Islet precursor cell (in vitro differentiated cells): ENCODE results near the gene PRTFDC1.

Source experiments
- DNase-seq: peaks from one replicate; pipeline ENCODE4 v3.0.0-alpha.2; 2018

PRTFDC1 gene

DNA sequence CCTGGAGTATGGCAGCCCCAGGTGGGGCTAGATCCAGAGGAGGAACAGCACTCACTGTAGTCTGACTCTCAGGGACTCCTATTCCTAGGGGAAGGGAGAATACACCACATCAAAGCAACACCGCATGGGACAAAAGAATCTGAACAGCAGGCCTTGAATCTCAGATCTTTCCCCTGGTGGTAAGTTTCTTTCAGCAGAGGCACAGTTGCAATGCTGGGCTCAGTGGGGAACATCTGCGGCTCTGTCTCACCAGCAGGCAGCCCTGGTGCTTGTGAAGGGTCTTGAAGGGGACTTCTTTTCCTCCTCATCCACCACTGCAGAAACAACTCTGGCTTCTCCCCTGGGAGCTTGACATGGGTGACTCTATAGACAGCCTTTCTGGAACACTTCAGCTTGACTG lies 117.5 kb downstream of the PRTFDC1 start:
- no peak for DNase-seq

DNA sequence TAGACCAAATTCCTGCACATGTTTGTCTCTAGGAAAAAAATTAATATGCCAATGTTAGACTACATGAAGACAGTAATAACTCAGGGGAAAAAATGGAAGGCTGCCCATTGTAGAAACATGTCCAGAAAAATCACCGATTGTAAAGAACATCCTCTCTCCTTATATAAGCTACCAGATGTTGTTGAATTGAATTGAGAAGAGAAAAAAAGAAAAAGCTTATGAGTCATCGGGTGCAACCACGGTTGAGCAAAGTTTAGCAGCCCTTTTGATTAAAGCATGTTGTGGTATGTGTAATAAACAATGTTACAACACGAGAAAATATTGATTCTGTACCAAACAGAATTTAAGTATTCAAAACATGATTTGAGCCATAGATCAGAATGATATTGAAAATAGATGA lies 126.4 kb downstream of the PRTFDC1 start:
- DNase-seq = no peak

DNA sequence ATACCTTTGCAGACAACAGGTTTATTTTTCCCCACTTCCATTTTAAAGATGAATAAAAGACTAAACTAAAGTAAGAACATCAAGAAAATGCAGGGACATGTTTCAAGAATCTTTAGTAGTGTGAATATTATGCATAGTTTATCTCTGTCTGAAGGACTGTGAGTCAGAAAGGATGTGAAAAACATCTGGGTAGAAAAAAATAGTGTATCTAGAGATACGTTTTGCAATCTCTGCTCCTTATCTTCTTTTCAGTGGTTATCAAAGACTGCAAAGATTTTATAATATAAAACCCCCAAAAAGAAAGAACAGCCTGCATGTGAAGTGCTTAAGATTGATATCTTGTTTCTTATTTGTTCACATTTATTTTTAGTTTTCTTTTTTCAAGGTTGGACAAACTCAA lies 126.9 kb downstream of the PRTFDC1 start:
- no peak for DNase-seq

GRCh38 chr10:24824536-24824935 lies 127.9 kb downstream of the PRTFDC1 start:
- no peak for DNase-seq

DNA sequence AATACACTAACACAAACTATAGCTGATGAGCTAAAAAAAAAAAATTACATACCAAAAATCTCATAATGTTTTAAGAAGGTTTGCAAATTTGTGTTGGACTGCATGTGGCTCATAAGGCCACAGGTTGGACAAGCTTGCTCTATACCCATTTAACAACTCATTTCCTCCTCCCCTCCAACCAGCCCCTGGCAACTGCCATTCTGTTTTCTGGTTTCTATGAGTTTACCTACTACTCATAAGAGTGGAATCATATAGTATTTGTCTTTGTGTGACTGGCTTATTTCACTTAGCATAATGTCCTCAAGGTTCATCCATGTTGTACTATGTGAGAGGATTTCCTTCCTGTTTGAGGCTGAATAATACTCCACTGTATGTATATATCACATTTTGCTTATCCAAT lies 128.3 kb downstream of the PRTFDC1 start:
- DNase-seq = no peak

DNA sequence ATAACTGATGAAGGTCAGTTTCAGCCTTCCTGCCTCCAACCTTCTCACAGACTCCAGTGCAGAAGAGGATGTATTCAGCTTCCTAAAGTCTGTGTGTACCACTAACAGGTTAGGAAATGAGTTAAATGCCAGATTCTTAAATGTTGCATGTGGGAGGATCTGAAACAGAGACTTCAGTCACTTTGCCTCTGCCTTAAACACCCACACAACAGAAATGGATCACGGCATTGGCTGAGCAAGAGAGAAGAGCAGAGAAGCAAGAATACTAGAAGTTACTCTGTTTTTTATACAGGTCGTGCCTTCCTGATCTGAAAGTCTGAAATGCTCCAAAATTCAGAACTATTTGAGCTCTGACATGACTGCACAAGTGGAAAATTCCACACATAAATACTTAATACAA lies 129.8 kb downstream of the PRTFDC1 start:
- DNase-seq = no peak

DNA sequence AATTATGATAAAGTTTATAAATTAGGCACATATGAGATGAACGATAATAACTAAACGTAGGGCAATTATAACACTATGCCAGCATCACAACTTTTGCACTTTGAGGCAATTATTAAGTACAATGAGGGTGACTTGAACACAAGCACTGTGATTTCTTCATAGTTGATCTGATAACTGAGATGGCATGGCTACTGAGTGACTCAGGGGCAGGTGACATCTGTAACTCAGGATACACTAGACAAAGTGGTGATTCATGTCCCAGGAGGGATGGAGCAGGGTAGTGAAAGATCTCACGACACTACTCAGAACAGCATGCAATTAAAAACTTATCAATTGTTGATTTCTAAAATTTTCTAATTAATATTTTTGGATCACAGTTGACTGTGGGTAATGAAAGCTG lies 130.4 kb downstream of the PRTFDC1 start:
- DNase-seq = peak; percentile 63

GRCh38 chr10:24816868-24817396 lies 135.5 kb downstream of the PRTFDC1 start:
- DNase-seq = no peak

- peak; percentile 67 for DNase-seq
Measured at GRCh38 chr10:24814568-24815313, 137.7 kb downstream of the PRTFDC1 start.

GRCh38 chr10:24813856-24814255 lies 138.6 kb downstream of the PRTFDC1 start:
- DNase-seq = no peak

GRCh38 chr10:24806262-24806661 lies 146.1 kb downstream of the PRTFDC1 start:
- no peak for DNase-seq

DNA sequence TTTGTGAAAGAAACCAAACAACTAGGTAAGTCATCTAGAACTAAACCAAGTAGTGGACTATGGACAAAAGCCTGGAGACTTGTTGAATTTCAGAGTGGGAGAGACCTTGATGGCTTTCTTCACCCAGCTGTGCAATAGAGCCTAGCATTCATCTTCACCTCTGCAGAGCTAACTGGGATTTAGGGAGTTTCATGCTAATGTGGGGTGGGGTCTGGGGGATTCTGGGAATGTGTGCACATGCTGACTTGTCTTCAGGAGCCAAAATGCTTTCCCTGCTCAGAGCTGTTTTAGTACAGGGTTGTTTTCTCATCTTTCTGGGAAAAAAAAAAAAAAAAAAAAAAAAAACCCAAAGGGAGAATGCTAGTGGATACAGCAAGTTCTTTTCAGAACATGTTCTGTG lies 147.4 kb downstream of the PRTFDC1 start:
- no peak for DNase-seq

GRCh38 chr10:24804392-24804791 lies 148.0 kb downstream of the PRTFDC1 start:
- DNase-seq = no peak

DNA sequence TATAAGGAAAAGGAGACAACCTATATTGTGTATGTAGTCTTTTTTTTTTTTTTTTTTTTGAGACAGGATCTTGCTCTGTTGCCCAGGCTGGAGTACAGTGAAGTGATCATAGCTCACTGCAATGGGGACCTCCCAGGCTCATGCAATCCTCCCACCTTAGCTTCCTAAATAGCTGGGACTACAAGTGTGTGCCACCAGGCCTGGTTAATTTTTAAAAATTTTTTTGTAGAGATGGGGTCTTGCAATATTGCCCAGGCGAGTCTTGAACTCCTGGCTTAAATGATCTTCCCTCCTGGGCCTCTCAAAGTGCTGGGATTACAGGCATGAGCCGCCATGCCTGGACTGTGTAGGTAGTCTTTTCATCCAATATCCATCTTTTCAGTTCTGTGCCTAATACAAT lies 150.0 kb downstream of the PRTFDC1 start:
- no peak for DNase-seq

DNA sequence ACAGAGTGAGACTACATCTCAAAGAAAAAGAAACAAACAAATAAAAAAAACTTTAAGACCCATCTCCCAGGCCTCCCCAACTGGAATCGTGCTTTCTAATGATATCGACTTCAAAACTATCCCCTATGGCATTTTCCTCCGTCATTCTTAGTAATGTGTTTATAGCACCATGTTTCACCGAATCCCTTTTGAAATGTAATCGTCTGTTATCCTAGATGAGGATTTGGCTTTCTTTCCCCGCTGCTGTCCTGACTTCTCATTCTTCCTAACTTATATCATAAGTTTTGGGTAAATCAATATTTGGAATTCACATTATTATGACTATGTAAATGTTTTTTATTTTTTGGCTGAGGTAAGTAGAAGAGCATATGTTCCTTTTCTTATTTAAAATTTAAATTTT lies 151.5 kb downstream of the PRTFDC1 start:
- no peak for DNase-seq
